Lower lobe of right lung (tissue), 2 donors: ENCODE data around the gene TAF11L4. TPM values are rescaled to one million over a fixed set of nuclear protein-coding genes. Genes with fewer than 3 reads are reported as not detected.
A peak's percentile ranks its signal among the peaks of the same experiment; 100 is the strongest.
"Not testable (repeated sequence)": the region's sequence is repeated elsewhere in the genome, so short reads cannot be mapped to it uniquely, and the experiment has no call there.

ENCODE experiments used
- ATAC-seq, 2 donors: fragments of 200-7000 bp; cut with Tn5 transposase; one replicate each; pipeline ENCODE4 v1.9.1; 2020 to 2022; ENCODE audit warnings: mild to moderate bottlenecking in 2 of 2, moderate library complexity in 2 of 2
- DNase-seq: peaks from one replicate; pipeline ENCODE4 v3.0.0-alpha.2; 2020
- H3K27ac ChIP-seq: fragments of 200-600 bp; one replicate; pipeline ENCODE4 v1.8.0; 2022
- H3K27me3 ChIP-seq: fragments of 200-600 bp; one replicate; pipeline ENCODE4 v1.8.0; 2022; ENCODE audit warnings: low read depth
- H3K36me3 ChIP-seq: fragments of 200-600 bp; one replicate; pipeline ENCODE4 v1.8.0; 2022; ENCODE audit warnings: mild to moderate bottlenecking
- H3K4me1 ChIP-seq: fragments of 200-600 bp; one replicate; pipeline ENCODE4 v1.8.0; 2022
- H3K4me3 ChIP-seq: fragments of 200-600 bp; one replicate; pipeline ENCODE4 v1.8.0; 2022; ENCODE audit warnings: mild to moderate bottlenecking
- H3K9me3 ChIP-seq: fragments of 200-600 bp; one replicate; pipeline ENCODE4 v1.8.0; 2022
- CTCF ChIP-seq: fragments of 200-600 bp; IDR thresholded peaks from one replicate; pipeline ENCODE4 v1.8.0; 2022; ENCODE audit warnings: antibody characterized with exemption, mild to moderate bottlenecking
- intact Hi-C: fragments of 100-400 bp; cut with DNase I; formaldehyde crosslinking; loops from one replicate; pipeline ENCODE4 v1.11.0; 2022
- total RNA-seq: library from RNA; stranded (reverse); fragmentation: NEBNext Ultra II Directional; extraction: Animal tissue kit (Norgen Biotek cat#: 25700); gene quantifications from one replicate; pipeline ENCODE4 v1.2.1, GENCODE V29; 2021
- donor health status: DM: no; HTN: yes; CAD: no; lungs with severe emphysema.

TAF11L4 gene
- total RNA-seq, 1 donor from 2014 or later: not detected

- H3K27ac ChIP-seq: no peak overlapping the region
- no peak for DNase-seq
- TF ChIP-seq CTCF: no peak
Observed at GRCh38 chr5:17487174-17487512, 34.5 kb upstream of the TAF11L4 start.

GRCh38 chr5:17491257-17491656 is 30.3 kb upstream of the TAF11L4 start:
- H3K27ac ChIP-seq, DNase-seq, H3K9me3 ChIP-seq, H3K4me1 ChIP-seq, H3K36me3 ChIP-seq, H3K27me3 ChIP-seq, H3K4me3 ChIP-seq, intact Hi-C loops: not testable (repeated sequence)
- ATAC-seq: peak in 1 of 2 donors; percentile 25

More at GRCh38 chr5:17487174-17487512, 34.5 kb upstream of the TAF11L4 start:
- Histone ChIP-seq H3K27me3 (no peaks in the 10 kb centered on the region), H3K36me3 (no peaks in the 10 kb centered on the region), H3K4me3 (no peak overlapping the region), H3K9me3 (no peaks in the 10 kb centered on the region), H3K4me1 (no peaks in the 10 kb centered on the region)
- ATAC-seq: no peak
- intact Hi-C loops: no loop called here

- DNase-seq: no peak
- Histone ChIP-seq H3K9me3 (no peaks in the 10 kb centered on the region), H3K27ac (no peak overlapping the region), H3K4me3 (no peak overlapping the region), H3K4me1 (no peaks in the 10 kb centered on the region), H3K27me3 (no peaks in the 10 kb centered on the region), H3K36me3 (no peaks in the 10 kb centered on the region)
- intact Hi-C loops: no loop called here
- TF ChIP-seq CTCF: no peak
- ATAC-seq: no peak
Observed at GRCh38 chr5:17492770-17493169, 28.8 kb upstream of the TAF11L4 start.

GRCh38 chr5:17497446-17497845 is 24.2 kb upstream of the TAF11L4 start:
- ATAC-seq: no peak

GRCh38 chr5:17497931-17498330 is 23.7 kb upstream of the TAF11L4 start, which contains the start of gene TAF11L2:
Gene TAF11L2 (plus strand): TSS chr5:17498231.
- H3K9me3 ChIP-seq, H3K27ac ChIP-seq, ATAC-seq, H3K36me3 ChIP-seq, H3K4me1 ChIP-seq, H3K27me3 ChIP-seq, intact Hi-C loops, DNase-seq, H3K4me3 ChIP-seq: not testable (repeated sequence)

More at GRCh38 chr5:17497446-17497845, 24.2 kb upstream of the TAF11L4 start:
- no peak overlapping the region for H3K4me3 ChIP-seq
- H3K27me3 ChIP-seq: no peaks in the 10 kb centered on the region
- no peaks in the 10 kb centered on the region for H3K36me3 ChIP-seq
- TF ChIP-seq CTCF: no peak
- DNase-seq: no peak
- H3K9me3 ChIP-seq: no peaks in the 10 kb centered on the region
- intact Hi-C loops: no loop called here
- H3K27ac ChIP-seq: no peak overlapping the region
- no peaks in the 10 kb centered on the region for H3K4me1 ChIP-seq

GRCh38 chr5:17511775-17512325 is 9.8 kb upstream of the TAF11L4 start:
- Histone ChIP-seq H3K4me1 (no peaks in the 10 kb centered on the region), H3K27me3 (no peaks in the 10 kb centered on the region), H3K27ac (no peak overlapping the region), H3K9me3 (no peaks in the 10 kb centered on the region), H3K36me3 (no peaks in the 10 kb centered on the region), H3K4me3 (no peak overlapping the region)
- peak in 1 of 2 donors; percentile 35 for ATAC-seq
- no peak for DNase-seq
- intact Hi-C loops: no loop called here
- TF ChIP-seq CTCF: no peak

GRCh38 chr5:17517526-17517925 is 4.1 kb upstream of the TAF11L4 start:
- H3K4me3 ChIP-seq, H3K4me1 ChIP-seq, ATAC-seq, H3K27me3 ChIP-seq, H3K9me3 ChIP-seq, intact Hi-C loops, H3K36me3 ChIP-seq, H3K27ac ChIP-seq, DNase-seq: not testable (repeated sequence)

GRCh38 chr5:17518067-17518466 is 3.5 kb upstream of the TAF11L4 start, which contains the start of gene TAF11L3:
Gene TAF11L3 (plus strand): TSS chr5:17518367.
- H3K4me1 ChIP-seq, H3K27ac ChIP-seq, H3K9me3 ChIP-seq, H3K4me3 ChIP-seq, H3K27me3 ChIP-seq, ATAC-seq, intact Hi-C loops, DNase-seq, H3K36me3 ChIP-seq: not testable (repeated sequence)

- H3K27ac ChIP-seq, H3K9me3 ChIP-seq, intact Hi-C loops, H3K36me3 ChIP-seq, DNase-seq, H3K27me3 ChIP-seq, H3K4me3 ChIP-seq, H3K4me1 ChIP-seq, ATAC-seq: not testable (repeated sequence)
Observed at GRCh38 chr5:17519508-17519907, 2.1 kb upstream of the TAF11L4 start.

GRCh38 chr5:17524935-17525334 is 3.3 kb downstream of the TAF11L4 start, which contains the start of gene TAF11L5:
Gene TAF11L5 (plus strand): TSS chr5:17525235.
- H3K4me1 ChIP-seq, H3K27ac ChIP-seq, intact Hi-C loops, H3K9me3 ChIP-seq, H3K4me3 ChIP-seq, H3K27me3 ChIP-seq, H3K36me3 ChIP-seq, DNase-seq, ATAC-seq: not testable (repeated sequence)
